Kidney epithelial cell (primary cell): Measurements from ENCODE around the gene GON7. TPM values are rescaled to one million over a fixed set of nuclear protein-coding genes. Genes with fewer than 3 reads are reported as not detected.

ENCODE experiments used
- DNase-seq: peaks from one replicate; pipeline ENCODE4 v3.0.0-alpha.2; 2010; ENCODE audit warnings: low read depth
- H3K27me3 ChIP-seq: 2 replicates; pipeline ENCODE4 v1.6.0; 2011; ENCODE audit warnings: low read length; ENCODE audit not compliant: control insufficient read depth, insufficient read depth
- H3K36me3 ChIP-seq: 2 replicates; pipeline ENCODE4 v1.5.1; 2011; ENCODE audit warnings: low read length; ENCODE audit not compliant: control insufficient read depth, insufficient read depth
- H3K4me3 ChIP-seq: 2 replicates; pipeline ENCODE4 v1.5.1; 2011; ENCODE audit warnings: low read depth, mild to moderate bottlenecking, control low read depth, low read length
- CTCF ChIP-seq: IDR thresholded peaks from 2 replicates; pipeline ENCODE4 v1.5.1; 2011; ENCODE audit warnings: mild to moderate bottlenecking, moderate library complexity, low read length, control low read depth, inconsistent platforms; ENCODE audit not compliant: insufficient read depth, poor library complexity, severe bottlenecking
- total RNA-seq: library from RNA; depleted of rRNA; stranded (reverse); fragments of >200 nt; gene quantifications from 2 replicates; pipeline ENCODE4 v1.2.3, GENCODE V29; 2015

The GON7 gene
- total RNA-seq: 13.5 and 14.9 TPM in 2 replicates

GRCh38 chr14:93206793-93207467 lies at the start of gene GON7, which contains the start of gene UBR7:
GON7 (minus strand) TSS chr14:93207065; CDS start chr14:93207037, 28 bp downstream.
UBR7 (plus strand) TSS chr14:93207256; CDS start chr14:93207292, 36 bp downstream.
- Histone ChIP-seq H3K27me3 (no peaks in the 10 kb centered on the region), H3K36me3 (no peaks in the 10 kb centered on the region), H3K4me3 (peak within 1 kb of the TSS; percentile 83)
- TF ChIP-seq CTCF: peak; percentile 12
- peak; percentile 89 for DNase-seq

- DNase-seq: no peak
- Histone ChIP-seq H3K4me3 (no peak overlapping the region), H3K27me3 (no peaks in the 10 kb centered on the region), H3K36me3 (no peaks in the 10 kb centered on the region)
- no peak for TF ChIP-seq CTCF
Measured at GRCh38 chr14:93249128-93249831, 42.4 kb upstream of the GON7 start.

- no peak for DNase-seq
- peaks cover 5% of the 10 kb centered on the region for H3K36me3 ChIP-seq
Measured at GRCh38 chr14:93246534-93246933, 39.7 kb upstream of the GON7 start.

GRCh38 chr14:93245764-93246420 lies 39.0 kb upstream of the GON7 start:
- no peak for TF ChIP-seq CTCF
- peaks cover 5% of the 10 kb centered on the region for H3K36me3 ChIP-seq
- H3K4me3 ChIP-seq: no peak overlapping the region
- no peaks in the 10 kb centered on the region for H3K27me3 ChIP-seq
- DNase-seq: no peak

More at GRCh38 chr14:93246534-93246933, 39.7 kb upstream of the GON7 start:
- no peaks in the 10 kb centered on the region for H3K27me3 ChIP-seq
- no peak overlapping the region for H3K4me3 ChIP-seq
- no peak for TF ChIP-seq CTCF

- no peak for TF ChIP-seq CTCF
- Histone ChIP-seq H3K4me3 (no peak overlapping the region), H3K36me3 (peaks cover 5% of the 10 kb centered on the region), H3K27me3 (no peaks in the 10 kb centered on the region)
- no peak for DNase-seq
Measured at GRCh38 chr14:93240678-93241000, 33.8 kb upstream of the GON7 start.
